HFFc6 (cell line): Measurements from ENCODE around the gene MAP1B. TPM values are rescaled to one million over a fixed set of nuclear protein-coding genes. Genes with fewer than 3 reads are reported as not detected.
A peak's percentile ranks its signal among the peaks of the same experiment; 100 is the strongest.

Experiments used
- DNase-seq: peaks from one replicate; pipeline ENCODE4 v3.0.0-alpha.2; 2018
- H3K27ac Mint-ChIP-seq: 2 replicates; pipeline ENCODE4 v1.8.0; 2020; ENCODE audit warnings: mild to moderate bottlenecking, mixed read lengths
- H3K27me3 Mint-ChIP-seq: 2 replicates; pipeline ENCODE4 v1.8.0; 2021; ENCODE audit warnings: mild to moderate bottlenecking, moderate library complexity, mixed read lengths; ENCODE audit not compliant: insufficient read depth
- H3K36me3 Mint-ChIP-seq: 2 replicates; pipeline ENCODE4 v1.8.0; 2021; ENCODE audit warnings: low read depth, mixed read lengths
- H3K4me1 Mint-ChIP-seq: 2 replicates; pipeline ENCODE4 v1.8.0; 2020; ENCODE audit warnings: low read depth, mixed read lengths
- H3K4me3 Mint-ChIP-seq: 2 replicates; pipeline ENCODE4 v1.8.0; 2020; ENCODE audit warnings: mild to moderate bottlenecking, moderate library complexity, mixed read lengths
- H3K9me3 Mint-ChIP-seq: 2 replicates; pipeline ENCODE4 v1.8.0; 2020; ENCODE audit warnings: mild to moderate bottlenecking, mixed read lengths
- CTCF ChIP-seq: fragments of 200-600 bp; sonication (generic); IDR thresholded peaks from 2 replicates; pipeline ENCODE4 v1.5.0; 2021; ENCODE audit warnings: antibody characterized with exemption, mild to moderate bottlenecking
- total RNA-seq, 6 experiments: library from RNA; stranded (reverse); fragmentation: NEBNext Ultra II Directional; extraction: Animal tissue kit (Norgen Biotek cat#: 25700); gene quantifications; 2 replicates in 1 of 6; 3 replicates in 5 of 6; pipeline ENCODE4 v1.2.3, GENCODE V29; 2021

MAP1B gene
- total RNA-seq, 6 experiments from 2014 or later, result 164 to 272 (median 235) TPM

- Mint-ChIP-seq H3K9me3 (no peaks in the 10 kb centered on the region), H3K4me1 (peaks cover 66% of the 10 kb centered on the region), H3K4me3 (peak overlapping the region; percentile 75), H3K27me3 (no peaks in the 10 kb centered on the region; the same call in 1 of the 2 replicates), H3K36me3 (no peaks in the 10 kb centered on the region), H3K27ac (peak overlapping the region; percentile 74)
- DNase-seq, result peak; percentile 9
- no peak for TF ChIP-seq CTCF
Observed at GRCh38 chr5:72245951-72246532, 138.8 kb downstream of the MAP1B start.

GRCh38 chr5:72246954-72247442 lies 139.7 kb downstream of the MAP1B start:
- Mint-ChIP-seq H3K4me1 (peaks cover 75% of the 10 kb centered on the region), H3K27ac (peak overlapping the region; percentile 74), H3K27me3 (no peaks in the 10 kb centered on the region; the same call in 1 of the 2 replicates), H3K4me3 (peak overlapping the region; percentile 75), H3K36me3 (no peaks in the 10 kb centered on the region), H3K9me3 (no peaks in the 10 kb centered on the region)
- peak; percentile 28 for DNase-seq
- no peak for TF ChIP-seq CTCF

- peaks cover 90% of the 10 kb centered on the region for H3K4me1 Mint-ChIP-seq
- H3K27me3 Mint-ChIP-seq, result no peaks in the 10 kb centered on the region; the same call in 1 of the 2 replicates
- peak overlapping the region; percentile 76 for H3K27ac Mint-ChIP-seq
- no peaks in the 10 kb centered on the region for H3K36me3 Mint-ChIP-seq
- TF ChIP-seq CTCF, result no peak
- H3K9me3 Mint-ChIP-seq, result no peaks in the 10 kb centered on the region
- peak overlapping the region; percentile 60 for H3K4me3 Mint-ChIP-seq
- peak; percentile 77 for DNase-seq
Observed at GRCh38 chr5:72248410-72248981, 141.2 kb downstream of the MAP1B start.

GRCh38 chr5:72251386-72251785 lies 144.1 kb downstream of the MAP1B start:
- Mint-ChIP-seq H3K27me3 (no peaks in the 10 kb centered on the region; the same call in 1 of the 2 replicates), H3K27ac (no peak overlapping the region), H3K4me3 (no peak overlapping the region), H3K4me1 (peaks cover 85% of the 10 kb centered on the region), H3K9me3 (no peaks in the 10 kb centered on the region), H3K36me3 (no peaks in the 10 kb centered on the region)
- no peak for DNase-seq
- no peak for TF ChIP-seq CTCF

GRCh38 chr5:72252008-72252407 lies 144.7 kb downstream of the MAP1B start:
- no peak for TF ChIP-seq CTCF
- Mint-ChIP-seq H3K27ac (no peak overlapping the region), H3K4me3 (no peak overlapping the region), H3K36me3 (no peaks in the 10 kb centered on the region), H3K9me3 (no peaks in the 10 kb centered on the region), H3K27me3 (no peaks in the 10 kb centered on the region; the same call in 1 of the 2 replicates), H3K4me1 (peaks cover 85% of the 10 kb centered on the region)
- DNase-seq, result no peak
